MM.1S (cell line): Measurements from ENCODE around the gene AP3S1.

Source experiments
- DNase-seq: peaks from one replicate; pipeline ENCODE4 v3.0.0-alpha.2; 2015
- H2AFZ ChIP-seq: fragments of 300-600 bp; sonication (generic); 2 replicates; pipeline ENCODE4 v1.6.0; 2016; ENCODE audit warnings: antibody characterized with exemption, low read length
- H3F3A ChIP-seq: fragments of 300-600 bp; sonication (generic); 2 replicates; pipeline ENCODE4 v1.6.1; 2016; ENCODE audit warnings: mild to moderate bottlenecking, antibody characterized with exemption, low read length, moderate library complexity, mixed read lengths; ENCODE audit not compliant: insufficient read depth
- H3K27ac ChIP-seq: fragments of 300-600 bp; sonication (generic); 2 replicates; pipeline ENCODE4 v1.5.1; 2016; ENCODE audit warnings: mild to moderate bottlenecking, low read length
- H3K27me3 ChIP-seq: fragments of 300-600 bp; sonication (generic); replicated peaks from 2 replicates; pipeline ENCODE4 v1.6.0; 2016; ENCODE audit warnings: low read length; ENCODE audit not compliant: insufficient read depth
- H3K36me3 ChIP-seq: fragments of 300-600 bp; sonication (generic); replicated peaks from 2 replicates; pipeline ENCODE4 v1.6.1; 2016; ENCODE audit warnings: mild to moderate bottlenecking, low read length, mixed read lengths; ENCODE audit not compliant: insufficient read depth
- H3K4me1 ChIP-seq: fragments of 300-600 bp; sonication (generic); 2 replicates; pipeline ENCODE4 v1.6.1; 2016; ENCODE audit warnings: low read length, mixed read lengths
- H3K4me2 ChIP-seq: fragments of 300-600 bp; sonication (generic); 2 replicates; pipeline ENCODE4 v1.6.0; 2016; ENCODE audit warnings: low read depth, low read length
- H3K4me3 ChIP-seq: fragments of 300-600 bp; sonication (generic); 2 replicates; pipeline ENCODE4 v1.5.1; 2016; ENCODE audit warnings: low read length, mixed read lengths
- H3K79me2 ChIP-seq: fragments of 300-600 bp; sonication (generic); 2 replicates; pipeline ENCODE4 v1.6.1; 2016; ENCODE audit warnings: mixed run types, low read length, mixed read lengths
- H3K9ac ChIP-seq: fragments of 300-600 bp; sonication (generic); 2 replicates; pipeline ENCODE4 v1.6.1; 2016; ENCODE audit warnings: low read length, mixed read lengths
- H3K9me2 ChIP-seq: fragments of 300-600 bp; sonication (generic); replicated peaks from 2 replicates; pipeline ENCODE4 v1.6.1; 2016; ENCODE audit warnings: mild to moderate bottlenecking, low read length, mixed read lengths; ENCODE audit not compliant: insufficient read depth
- H3K9me3 ChIP-seq: fragments of 300-600 bp; sonication (generic); replicated peaks from 2 replicates; pipeline ENCODE4 v1.6.1; 2016; ENCODE audit warnings: mild to moderate bottlenecking, low read length, mixed read lengths; ENCODE audit not compliant: insufficient read depth
- H4K20me1 ChIP-seq: fragments of 300-600 bp; sonication (generic); 2 replicates; pipeline ENCODE4 v1.6.1; 2016; ENCODE audit warnings: mild to moderate bottlenecking, low read length, moderate library complexity, mixed read lengths; ENCODE audit not compliant: insufficient read depth
- CTCF ChIP-seq: fragments of 300-600 bp; sonication (generic); IDR thresholded peaks from 2 replicates; pipeline ENCODE4 v1.5.1; 2016; ENCODE audit warnings: antibody characterized with exemption, low read length, mixed read lengths
- EZH2 ChIP-seq: fragments of 300-600 bp; sonication (generic); optimal IDR thresholded peaks from 2 replicates; pipeline ENCODE3; 2017; ENCODE audit warnings: low read depth, mild to moderate bottlenecking, antibody characterized with exemption, low read length, mixed read lengths
- EZH2phosphoT487 ChIP-seq: fragments of 300-600 bp; sonication (generic); IDR thresholded peaks from 2 replicates; pipeline ENCODE4 v1.6.1; 2018; ENCODE audit warnings: antibody characterized with exemption, low read length

Gene AP3S1

GRCh38 chr5:115858396-115858795 lies 16.7 kb downstream of the AP3S1 start:
- Histone ChIP-seq H3K9ac (no peak overlapping the region), H3K4me3 (no peak overlapping the region), H3K79me2 (peaks cover 19% of the 10 kb centered on the region), H3K27ac (no peak overlapping the region), H3K9me3 (no peaks in the 10 kb centered on the region), H3K27me3 (no peaks in the 10 kb centered on the region), H3K4me2 (no peak overlapping the region), H3K36me3 (no peaks in the 10 kb centered on the region), H3K4me1 (no peaks in the 10 kb centered on the region), H3K9me2 (no peaks in the 10 kb centered on the region), H3F3A (no peaks in the 10 kb centered on the region), H4K20me1 (no peaks in the 10 kb centered on the region), H2AFZ (no peak overlapping the region)
- no peak for DNase-seq
- no peak for TF ChIP-seq EZH2
- TF ChIP-seq CTCF = no peak

DNA sequence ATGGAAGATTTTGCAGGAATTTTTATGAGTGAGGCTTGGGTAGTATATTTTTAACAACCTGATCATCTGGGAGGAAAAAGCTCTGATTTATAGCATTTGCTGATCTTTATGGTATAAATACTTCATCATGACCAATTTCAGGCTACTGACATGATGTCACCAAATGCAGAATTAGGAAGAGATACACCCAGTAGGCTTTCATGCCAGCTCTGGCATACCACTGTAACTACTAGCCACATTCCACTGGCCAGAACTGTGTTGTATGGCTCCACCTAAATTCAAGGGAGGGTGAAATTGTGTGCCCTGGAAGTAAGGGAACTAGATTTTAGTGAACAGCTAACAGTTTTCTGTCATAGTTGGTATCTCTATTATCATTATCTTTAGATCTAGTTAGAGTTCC lies 17.6 kb downstream of the AP3S1 start:
- Histone ChIP-seq H3K27me3 (no peaks in the 10 kb centered on the region), H3K9ac (no peak overlapping the region), H3K27ac (no peak overlapping the region), H3K4me2 (no peak overlapping the region), H3K9me3 (no peaks in the 10 kb centered on the region), H3K4me3 (no peak overlapping the region), H3K9me2 (no peaks in the 10 kb centered on the region), H2AFZ (no peak overlapping the region), H3K36me3 (no peaks in the 10 kb centered on the region), H3K79me2 (peaks cover 13% of the 10 kb centered on the region; the same call in 1 of the 2 replicates), H4K20me1 (no peaks in the 10 kb centered on the region), H3F3A (no peaks in the 10 kb centered on the region), H3K4me1 (no peaks in the 10 kb centered on the region)
- DNase-seq = no peak
- TF ChIP-seq CTCF (no peak), EZH2phosphoT487 (no peak), EZH2 (no peak)

DNA sequence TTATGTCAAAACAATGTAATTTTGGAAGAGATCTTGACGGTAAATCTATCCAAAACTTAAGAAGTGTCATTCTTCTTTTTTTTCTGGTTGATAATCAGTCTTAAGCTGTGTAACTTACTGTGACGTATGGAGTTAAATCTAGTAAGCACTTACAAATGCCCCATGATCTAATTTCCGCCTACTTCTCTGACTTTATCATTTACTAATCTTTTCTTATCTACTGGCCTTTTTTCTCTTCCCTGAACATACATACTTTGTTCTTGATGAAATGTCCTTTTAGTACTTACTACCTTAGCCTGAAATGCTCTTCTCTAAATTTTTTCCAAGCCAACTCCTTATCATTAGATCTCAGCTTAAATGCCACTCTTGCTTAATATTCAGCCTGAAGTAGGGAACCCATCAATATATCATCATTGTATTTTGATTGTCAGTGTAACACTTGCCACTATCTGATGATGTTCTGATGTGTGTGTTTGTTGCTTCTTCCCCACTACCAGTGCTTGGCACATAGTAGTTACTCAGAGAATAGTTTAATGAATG lies 27.6 kb downstream of the AP3S1 start:
- no peaks in the 10 kb centered on the region for H3K9me3 ChIP-seq
- DNase-seq = no peak
- H4K20me1 ChIP-seq = no peaks in the 10 kb centered on the region
- TF ChIP-seq CTCF (no peak), EZH2 (no peak), EZH2phosphoT487 (no peak)
- no peak overlapping the region for H2AFZ ChIP-seq
- H3F3A ChIP-seq = no peaks in the 10 kb centered on the region
- H3K9ac ChIP-seq = no peak overlapping the region
- no peaks in the 10 kb centered on the region for H3K4me1 ChIP-seq
- no peaks in the 10 kb centered on the region for H3K36me3 ChIP-seq
- H3K79me2 ChIP-seq = no peaks in the 10 kb centered on the region
- H3K27me3 ChIP-seq = no peaks in the 10 kb centered on the region
- no peaks in the 10 kb centered on the region for H3K9me2 ChIP-seq
- no peak overlapping the region for H3K4me3 ChIP-seq
- no peak overlapping the region for H3K27ac ChIP-seq
- no peak overlapping the region for H3K4me2 ChIP-seq

GRCh38 chr5:115872447-115872846 lies 30.7 kb downstream of the AP3S1 start:
- H3K36me3 ChIP-seq = no peaks in the 10 kb centered on the region
- no peaks in the 10 kb centered on the region for H3K9me3 ChIP-seq
- no peaks in the 10 kb centered on the region for H3K27me3 ChIP-seq
- H3K27ac ChIP-seq = no peak overlapping the region
- H2AFZ ChIP-seq = no peak overlapping the region
- H3K9ac ChIP-seq = no peak overlapping the region
- no peak overlapping the region for H3K4me3 ChIP-seq
- H3K4me2 ChIP-seq = no peak overlapping the region
- TF ChIP-seq EZH2 = no peak
- TF ChIP-seq EZH2phosphoT487 = no peak
- TF ChIP-seq CTCF = no peak
- no peaks in the 10 kb centered on the region for H4K20me1 ChIP-seq
- H3F3A ChIP-seq = no peaks in the 10 kb centered on the region
- no peaks in the 10 kb centered on the region for H3K4me1 ChIP-seq
- no peaks in the 10 kb centered on the region for H3K9me2 ChIP-seq
- H3K79me2 ChIP-seq = no peaks in the 10 kb centered on the region
- DNase-seq = no peak
